DND-41 (cell line): ENCODE measurements around the gene B3GNT5.

Experiments
- EZH2 ChIP-seq: IDR thresholded peaks from 3 replicates; pipeline ENCODE4 v1.6.1; 2012; ENCODE audit warnings: borderline replicate concordance, low read depth, mild to moderate bottlenecking, moderate library complexity, low read length, inconsistent platforms; ENCODE audit not compliant: severe bottlenecking
- TF ChIP-seq, protein P1 (sequence below): IDR thresholded peaks from 2 replicates; pipeline ENCODE4 v1.5.1; 2012; ENCODE audit warnings: borderline replicate concordance, low read length, moderate library complexity, mild to moderate bottlenecking; ENCODE audit not compliant: poor library complexity, severe bottlenecking; ENCODE audit errors: extremely low read depth

DNA sequence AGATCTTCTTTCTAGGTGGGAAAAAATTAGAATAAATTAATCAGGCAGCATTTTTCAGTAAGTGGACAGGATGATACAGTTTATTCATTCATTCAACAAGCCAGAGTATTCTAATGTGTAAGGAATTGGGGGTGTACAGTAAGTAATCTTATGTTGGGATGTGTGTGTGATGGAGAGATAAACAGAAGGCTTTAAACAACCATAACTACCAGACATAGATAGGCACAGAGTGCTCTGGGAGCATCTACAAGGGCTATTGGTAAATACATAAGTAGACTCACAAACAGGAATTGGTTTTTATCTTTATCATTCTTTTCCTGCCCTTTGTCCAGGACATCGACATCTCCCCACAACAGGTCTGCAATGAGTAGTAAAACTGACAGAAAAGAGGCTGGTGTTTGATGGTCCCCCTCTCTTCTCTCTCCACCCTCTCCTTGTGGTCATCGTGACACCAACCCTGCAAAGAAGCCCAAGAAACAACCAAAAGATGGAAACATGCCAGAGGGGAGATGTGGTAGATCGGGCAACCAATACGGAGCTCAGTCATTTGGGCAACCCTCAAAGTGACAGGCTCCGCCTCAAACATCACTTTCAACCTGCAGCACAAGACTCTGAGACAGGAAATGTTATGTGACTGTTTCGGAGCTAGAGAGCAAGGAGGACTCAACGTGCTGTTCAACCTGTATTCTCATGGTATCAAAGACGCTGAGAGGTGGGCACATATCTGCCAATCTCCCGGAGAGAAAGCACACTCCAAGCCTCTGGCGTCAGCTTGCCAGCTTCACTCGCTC, 28.7 kb upstream of the B3GNT5 start:
- TF ChIP-seq, protein P1, sequence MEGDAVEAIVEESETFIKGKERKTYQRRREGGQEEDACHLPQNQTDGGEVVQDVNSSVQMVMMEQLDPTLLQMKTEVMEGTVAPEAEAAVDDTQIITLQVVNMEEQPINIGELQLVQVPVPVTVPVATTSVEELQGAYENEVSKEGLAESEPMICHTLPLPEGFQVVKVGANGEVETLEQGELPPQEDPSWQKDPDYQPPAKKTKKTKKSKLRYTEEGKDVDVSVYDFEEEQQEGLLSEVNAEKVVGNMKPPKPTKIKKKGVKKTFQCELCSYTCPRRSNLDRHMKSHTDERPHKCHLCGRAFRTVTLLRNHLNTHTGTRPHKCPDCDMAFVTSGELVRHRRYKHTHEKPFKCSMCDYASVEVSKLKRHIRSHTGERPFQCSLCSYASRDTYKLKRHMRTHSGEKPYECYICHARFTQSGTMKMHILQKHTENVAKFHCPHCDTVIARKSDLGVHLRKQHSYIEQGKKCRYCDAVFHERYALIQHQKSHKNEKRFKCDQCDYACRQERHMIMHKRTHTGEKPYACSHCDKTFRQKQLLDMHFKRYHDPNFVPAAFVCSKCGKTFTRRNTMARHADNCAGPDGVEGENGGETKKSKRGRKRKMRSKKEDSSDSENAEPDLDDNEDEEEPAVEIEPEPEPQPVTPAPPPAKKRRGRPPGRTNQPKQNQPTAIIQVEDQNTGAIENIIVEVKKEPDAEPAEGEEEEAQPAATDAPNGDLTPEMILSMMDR: no peak
- TF ChIP-seq EZH2: no peak
